ENCODE results near the gene FCGR2B.
"Not testable (repeated sequence)": the region's sequence is repeated elsewhere in the genome, so short reads cannot be mapped to it uniquely, and the experiment has no call there.

The FCGR2B gene

DNA sequence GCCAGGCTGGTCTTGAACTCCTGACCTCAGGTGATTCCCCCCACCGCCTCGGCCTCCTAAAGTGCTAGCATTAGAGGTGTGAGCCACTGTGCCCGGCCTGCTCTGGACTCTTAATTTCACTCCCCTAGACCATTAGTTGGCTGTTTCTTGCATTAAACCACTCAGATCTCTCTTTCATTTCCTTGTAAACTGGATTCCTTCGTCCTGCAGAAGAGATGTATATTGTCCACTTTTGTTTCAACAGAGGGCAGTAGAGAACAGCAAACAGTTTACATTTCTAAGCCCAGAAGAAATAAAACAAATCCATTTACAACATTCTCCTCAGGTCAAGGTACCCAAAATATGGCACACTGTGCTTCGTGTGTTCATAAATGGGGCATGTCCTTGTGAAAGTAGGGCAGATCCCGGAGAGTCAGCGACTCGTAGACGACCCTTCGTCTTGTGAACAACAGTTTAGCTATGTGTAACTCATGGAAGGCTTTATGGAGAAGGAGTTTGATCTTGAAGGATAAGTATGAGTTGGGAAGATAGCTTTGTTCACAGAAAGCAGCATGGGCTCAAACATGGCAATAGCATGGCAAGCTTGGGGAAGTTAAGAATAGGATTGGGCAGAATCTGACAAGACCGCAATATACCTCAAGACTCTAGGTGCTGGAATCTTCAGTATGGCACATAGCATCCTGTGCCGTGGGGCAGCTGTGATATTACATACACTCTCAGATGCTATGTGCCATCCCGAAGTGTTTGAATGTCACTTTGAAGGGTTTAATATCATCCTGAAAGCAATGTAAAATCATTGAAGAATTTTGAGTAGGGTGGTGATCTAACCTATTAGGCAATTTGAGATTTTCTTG lies 15.2 kb upstream of the FCGR2B start:
- not testable (repeated sequence) for DNase-seq (ENCODE audit: low read depth in 3 of 3)

DNA sequence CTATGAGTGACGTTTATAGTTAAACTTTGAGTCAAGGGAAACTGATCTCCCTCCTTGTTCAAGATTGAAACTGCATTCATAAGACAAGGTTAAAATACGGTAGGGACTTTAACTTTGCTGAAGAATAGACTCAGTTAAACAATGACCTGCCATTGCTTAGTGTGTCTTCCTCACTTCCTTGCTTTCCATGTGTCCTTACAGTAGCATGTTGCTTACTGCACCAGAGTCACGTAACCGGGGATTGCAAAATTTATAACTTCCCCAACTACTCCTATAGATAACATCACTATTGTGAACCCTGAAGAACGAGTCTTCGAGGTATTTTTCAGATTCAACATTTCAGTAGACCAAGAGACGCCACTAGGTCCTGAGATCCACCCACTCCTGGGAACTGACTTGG lies 9.4 kb upstream of the FCGR2B start:
- not testable (repeated sequence) for DNase-seq (ENCODE audit: low read depth in 3 of 3)

DNA sequence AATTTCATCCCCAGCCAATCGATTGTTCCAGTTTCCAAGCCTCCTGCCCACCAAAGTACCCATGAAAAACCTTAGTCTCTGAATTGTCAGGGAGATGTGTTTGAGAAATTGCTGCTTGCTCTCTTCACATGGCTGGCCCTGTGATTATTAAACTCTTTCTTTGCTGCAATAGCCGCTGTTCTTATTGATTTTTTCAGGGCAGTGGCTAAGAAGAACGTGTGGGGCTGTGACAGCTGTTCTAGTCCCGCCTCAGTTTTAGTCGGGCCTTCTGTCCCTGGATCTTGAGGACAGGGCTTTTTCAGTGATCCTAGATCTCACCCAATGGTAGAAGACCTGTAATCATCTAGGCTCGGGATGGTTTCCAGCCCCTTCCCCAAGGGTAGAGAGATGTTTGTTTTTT lies 9.0 kb upstream of the FCGR2B start:
- DNase-seq (ENCODE audit: low read depth in 3 of 3) = not testable (repeated sequence)

DNA sequence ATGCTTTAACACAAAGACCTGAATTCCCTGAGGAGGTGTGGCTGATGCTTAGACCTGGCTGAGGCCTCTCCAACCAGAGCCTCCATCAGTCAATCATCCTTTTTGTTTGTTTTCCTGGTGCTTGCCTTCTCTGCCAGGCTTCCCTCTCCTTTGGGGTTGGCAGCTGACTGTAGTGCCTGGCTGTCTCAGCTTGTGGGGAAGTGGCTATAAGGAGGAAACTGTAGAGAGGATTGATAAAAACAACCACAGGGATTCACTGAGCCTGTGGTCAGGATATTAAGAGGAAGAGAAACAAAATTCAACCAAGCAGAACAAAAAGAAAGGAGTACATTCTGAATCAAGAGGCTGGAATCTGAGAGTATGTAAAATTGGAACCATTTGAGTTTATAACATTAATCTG lies 4.4 kb upstream of the FCGR2B start:
- not testable (repeated sequence) for DNase-seq (ENCODE audit: low read depth in 3 of 3)

DNA sequence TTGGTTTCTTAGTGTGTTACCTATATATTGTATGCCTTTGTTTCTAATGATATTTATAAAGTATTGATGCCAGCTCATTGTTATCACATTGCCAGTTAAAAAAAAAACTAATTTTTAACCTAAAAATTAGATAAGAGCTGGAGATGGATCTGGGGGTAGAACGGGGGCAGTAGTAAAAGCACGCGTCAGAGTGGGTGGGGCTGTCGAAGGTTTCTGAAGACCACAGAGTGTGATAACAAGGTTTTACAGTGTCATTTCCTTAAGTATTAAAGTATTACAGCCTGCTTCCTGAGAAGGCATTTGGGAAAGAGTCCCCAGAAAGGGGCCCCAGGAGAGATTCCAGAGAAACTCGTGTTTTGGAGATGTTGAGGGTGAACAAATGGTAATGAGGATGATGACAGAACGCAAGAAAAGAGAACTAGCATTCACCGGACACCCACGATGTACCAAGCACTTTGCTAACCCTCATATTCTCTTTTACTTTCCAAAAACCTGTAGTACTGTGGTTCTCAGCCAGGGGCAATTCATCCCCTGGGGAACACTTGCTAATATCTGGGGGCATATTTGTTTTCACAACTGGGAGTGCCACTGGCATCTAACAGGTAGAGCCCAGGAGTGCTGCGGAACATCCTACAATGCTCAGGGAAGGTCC lies 1.2 kb upstream of the FCGR2B start:
- not testable (repeated sequence) for DNase-seq (ENCODE audit: low read depth in 3 of 3)

DNA sequence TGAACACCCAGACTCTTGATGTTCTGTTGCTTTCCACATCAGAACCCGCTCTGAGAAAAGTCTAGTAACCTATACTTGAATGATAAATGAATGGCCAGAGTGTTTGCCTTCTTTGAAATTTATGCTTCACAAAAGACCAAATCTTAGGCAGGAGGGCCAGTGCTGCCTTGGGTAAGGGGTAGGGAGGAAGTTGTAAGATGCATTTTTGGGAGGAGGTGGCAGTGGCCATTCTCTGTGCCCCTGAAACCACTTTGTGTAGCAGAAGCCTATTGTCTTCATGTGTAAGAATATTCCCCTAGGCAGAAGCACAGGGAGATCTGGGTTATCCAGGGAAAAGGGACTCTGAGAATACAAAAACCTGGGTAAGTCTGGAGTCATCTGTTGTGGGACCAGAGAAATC lies 626 bp downstream of the FCGR2B start:
- not testable (repeated sequence) for DNase-seq (ENCODE audit: low read depth in 3 of 3)

DNA sequence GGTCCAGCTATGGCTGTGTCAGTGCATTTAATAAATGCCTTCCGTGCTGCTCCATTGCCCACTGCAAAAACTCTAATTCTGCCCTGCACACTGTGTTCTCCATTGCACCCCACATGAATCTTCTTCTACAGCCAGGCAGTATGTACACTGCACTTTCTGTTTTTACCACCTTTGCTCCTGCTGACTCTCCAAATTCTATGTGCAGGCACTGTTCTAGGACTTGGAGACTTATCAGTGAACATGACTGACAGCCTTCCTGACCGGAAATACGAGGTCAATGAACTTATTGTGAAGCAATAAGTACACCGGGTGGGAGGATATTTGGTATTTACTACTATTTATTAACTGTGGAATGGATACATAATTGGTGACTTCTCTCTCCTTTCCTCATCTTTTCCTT lies 1.7 kb downstream of the FCGR2B start:
- DNase-seq (ENCODE audit: low read depth in 3 of 3) = not testable (repeated sequence)

DNA sequence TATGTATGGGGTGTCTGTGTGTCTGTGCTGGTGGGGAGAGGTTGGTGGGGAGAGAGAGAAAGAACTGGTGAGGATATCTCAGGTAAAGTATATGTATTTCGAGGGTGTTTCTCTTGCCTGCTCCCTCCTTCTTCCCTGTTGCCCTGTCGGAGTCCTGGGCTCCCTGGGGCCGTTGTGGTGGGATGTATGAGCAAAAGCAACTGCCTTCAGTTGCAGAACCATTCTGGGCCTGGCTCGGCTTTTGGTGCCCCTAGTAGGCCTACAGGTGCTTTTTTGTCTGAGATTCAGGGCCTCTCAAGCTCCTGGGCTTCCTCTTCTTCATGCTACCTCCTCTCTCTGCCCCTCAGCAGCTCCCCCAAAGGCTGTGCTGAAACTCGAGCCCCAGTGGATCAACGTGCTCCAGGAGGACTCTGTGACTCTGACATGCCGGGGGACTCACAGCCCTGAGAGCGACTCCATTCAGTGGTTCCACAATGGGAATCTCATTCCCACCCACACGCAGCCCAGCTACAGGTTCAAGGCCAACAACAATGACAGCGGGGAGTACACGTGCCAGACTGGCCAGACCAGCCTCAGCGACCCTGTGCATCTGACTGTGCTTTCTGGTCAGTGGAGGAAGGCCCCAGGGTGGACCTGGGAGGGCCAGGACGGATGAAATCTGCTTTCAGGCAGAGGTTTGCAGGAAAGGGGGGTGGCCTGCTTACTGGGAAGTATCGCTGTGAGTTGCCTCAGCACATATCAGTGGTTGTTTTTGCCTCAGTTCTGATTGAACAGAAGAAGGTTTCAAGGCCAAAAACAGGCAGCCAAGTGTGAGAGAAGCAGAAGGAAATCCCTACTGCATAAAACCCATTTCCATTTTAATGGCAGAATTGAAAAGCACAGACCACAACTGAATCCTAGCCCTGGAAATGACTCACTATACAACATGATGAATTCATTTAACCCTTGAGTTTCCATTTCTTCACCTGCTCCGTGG lies 8.4 kb downstream of the FCGR2B start:
- DNase-seq (ENCODE audit: low read depth in 3 of 3) = not testable (repeated sequence)

DNA sequence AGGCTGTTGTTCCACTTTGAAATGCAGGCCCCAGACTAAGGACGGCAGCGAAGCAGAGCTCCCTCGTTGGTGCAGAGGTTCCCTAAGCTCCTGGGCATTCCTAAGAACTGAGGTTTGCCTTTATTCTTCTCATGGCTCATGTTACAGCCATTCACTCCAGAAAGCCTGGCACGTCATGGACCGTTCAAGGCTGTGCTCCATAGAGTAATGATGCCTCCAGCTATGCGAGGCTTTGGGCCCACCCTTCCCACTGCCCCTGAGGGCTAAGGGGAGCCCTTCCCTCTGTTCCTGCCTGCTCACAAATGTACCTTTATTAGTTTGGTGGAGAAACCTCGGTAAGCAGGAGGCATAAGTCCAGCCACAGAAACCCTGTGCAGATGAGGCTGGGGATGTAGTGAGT lies 10.5 kb downstream of the FCGR2B start:
- not testable (repeated sequence) for DNase-seq (ENCODE audit: low read depth in 3 of 3)

DNA sequence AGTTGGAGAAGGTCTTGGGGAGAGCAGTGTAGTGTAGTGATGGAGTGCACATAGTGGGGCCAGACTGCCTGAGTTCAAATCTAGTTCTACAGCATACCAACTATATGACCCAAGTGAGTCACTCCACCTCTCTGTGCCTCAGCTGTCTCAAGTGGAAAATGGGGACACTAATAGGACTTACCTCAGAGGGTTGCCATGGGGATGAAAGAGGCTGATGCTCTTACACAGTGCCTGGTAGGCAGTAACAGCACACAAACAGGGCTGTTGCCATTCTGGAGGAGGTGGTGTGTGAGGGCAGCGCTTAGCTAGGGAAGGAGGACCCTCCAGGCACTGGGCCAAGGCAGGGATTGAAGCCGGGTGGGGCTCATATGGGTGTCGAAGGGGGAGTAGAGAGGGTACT lies 11.5 kb downstream of the FCGR2B start:
- not testable (repeated sequence) for DNase-seq (ENCODE audit: low read depth in 3 of 3)

DNA sequence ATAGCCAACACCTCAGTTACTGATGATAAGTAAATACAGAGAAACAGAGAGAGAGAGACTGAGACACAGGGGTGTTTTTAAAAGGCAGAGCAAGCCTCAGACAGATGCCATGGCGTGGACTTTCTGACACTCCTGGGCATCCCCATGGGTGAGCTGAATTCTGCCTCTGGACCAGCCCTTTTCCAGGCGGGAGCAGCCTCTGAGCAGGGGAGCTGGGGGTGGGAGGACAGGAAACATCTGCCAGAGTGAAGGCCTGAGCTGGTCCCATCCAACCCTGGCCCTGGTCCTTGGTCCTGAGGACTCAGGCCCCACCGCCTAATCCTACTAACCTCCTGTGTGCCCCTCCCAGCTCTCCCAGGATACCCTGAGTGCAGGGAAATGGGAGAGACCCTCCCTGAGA lies 12.0 kb downstream of the FCGR2B start:
- not testable (repeated sequence) for DNase-seq (ENCODE audit: low read depth in 3 of 3)

DNA sequence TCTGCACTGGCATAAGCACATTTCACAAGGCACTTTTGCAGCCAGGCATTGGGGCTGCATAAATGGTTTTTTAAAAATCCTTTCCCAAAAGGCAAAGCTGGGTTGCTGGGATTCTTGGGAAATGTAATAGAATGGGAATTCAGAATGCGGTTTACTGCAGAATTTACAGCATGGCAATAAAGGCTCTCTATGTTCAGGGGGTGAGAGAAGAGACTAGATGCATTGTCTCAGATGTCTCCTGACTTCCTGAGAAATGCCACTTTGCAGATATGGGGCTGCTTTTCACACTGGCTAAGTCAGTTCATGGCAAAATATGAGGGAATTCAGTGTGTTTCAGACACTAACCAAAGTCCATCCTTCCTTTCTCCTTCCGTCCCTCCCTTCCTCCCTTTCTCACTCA lies 13.5 kb downstream of the FCGR2B start:
- DNase-seq (ENCODE audit: low read depth in 3 of 3) = no peak

DNA sequence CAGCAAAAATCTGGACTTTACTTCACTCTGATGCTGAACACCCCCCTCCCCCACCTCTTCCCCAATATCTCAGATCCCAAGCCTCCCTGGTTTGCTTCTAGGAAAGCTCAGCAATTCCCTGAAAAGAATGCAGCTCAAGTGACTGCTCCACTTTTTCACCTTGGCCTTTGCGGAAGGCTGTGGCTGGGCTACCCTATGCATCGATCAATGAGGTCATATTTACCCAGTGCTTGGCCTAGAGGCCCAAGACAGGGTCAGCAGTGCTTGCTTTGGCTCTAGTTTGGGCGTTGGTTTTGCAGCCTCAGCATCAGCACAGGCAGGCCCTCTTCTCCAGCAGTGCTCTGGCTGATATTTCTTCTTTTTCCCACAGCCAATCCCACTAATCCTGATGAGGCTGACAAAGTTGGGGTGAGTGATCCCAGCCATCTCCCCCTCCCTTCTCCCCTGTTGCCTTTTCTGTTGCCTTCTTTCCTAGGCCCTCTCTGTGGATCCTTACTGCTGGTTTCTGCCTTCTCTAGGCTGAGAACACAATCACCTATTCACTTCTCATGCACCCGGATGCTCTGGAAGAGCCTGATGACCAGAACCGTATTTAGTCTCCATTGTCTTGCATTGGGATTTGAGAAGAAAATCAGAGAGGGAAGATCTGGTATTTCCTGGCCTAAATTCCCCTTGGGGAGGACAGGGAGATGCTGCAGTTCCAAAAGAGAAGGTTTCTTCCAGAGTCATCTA lies 14.2 kb downstream of the FCGR2B start:
- DNase-seq (ENCODE audit: low read depth in 3 of 3) = no peak

DNA sequence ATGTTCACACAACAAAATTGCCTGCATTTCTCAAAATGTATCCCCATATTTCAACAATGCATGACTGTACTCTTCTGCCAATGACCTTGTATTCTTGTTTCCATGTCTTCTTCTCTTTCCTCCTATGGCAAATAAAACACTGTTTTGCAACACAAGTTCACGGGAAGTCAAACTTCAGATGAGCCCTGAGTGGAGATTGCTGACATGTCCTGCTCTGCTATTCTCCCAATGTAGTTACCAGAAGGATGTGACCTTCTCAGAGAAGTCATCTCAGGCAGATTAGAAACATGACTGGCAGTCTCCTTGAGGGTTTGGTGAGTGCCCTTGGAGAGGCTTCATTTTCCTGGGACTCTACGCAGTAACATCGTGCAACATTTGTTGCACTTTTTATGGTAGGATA lies 15.6 kb downstream of the FCGR2B start:
- no peak for DNase-seq (ENCODE audit: low read depth in 3 of 3)

DNA sequence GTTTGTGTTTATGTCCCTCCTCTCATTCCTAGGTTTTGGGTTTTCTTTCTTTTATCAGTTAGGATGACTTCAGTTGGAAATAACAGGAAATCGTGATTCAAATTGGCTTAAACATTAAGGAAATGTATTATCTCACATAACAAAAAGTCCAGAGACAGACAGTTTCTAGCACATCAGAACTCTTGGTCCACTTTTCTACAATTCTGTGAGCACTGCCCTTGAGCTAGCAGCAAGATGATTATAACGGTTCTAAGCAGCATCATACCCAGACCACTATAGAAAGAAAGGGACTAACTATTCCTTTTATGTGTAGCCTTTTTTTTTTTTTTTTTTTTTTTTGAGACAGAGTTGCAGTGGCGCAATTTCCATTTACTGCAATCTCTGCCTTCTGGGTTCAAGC lies 18.9 kb downstream of the FCGR2B start:
- no peak for DNase-seq (ENCODE audit: low read depth in 3 of 3)

DNA sequence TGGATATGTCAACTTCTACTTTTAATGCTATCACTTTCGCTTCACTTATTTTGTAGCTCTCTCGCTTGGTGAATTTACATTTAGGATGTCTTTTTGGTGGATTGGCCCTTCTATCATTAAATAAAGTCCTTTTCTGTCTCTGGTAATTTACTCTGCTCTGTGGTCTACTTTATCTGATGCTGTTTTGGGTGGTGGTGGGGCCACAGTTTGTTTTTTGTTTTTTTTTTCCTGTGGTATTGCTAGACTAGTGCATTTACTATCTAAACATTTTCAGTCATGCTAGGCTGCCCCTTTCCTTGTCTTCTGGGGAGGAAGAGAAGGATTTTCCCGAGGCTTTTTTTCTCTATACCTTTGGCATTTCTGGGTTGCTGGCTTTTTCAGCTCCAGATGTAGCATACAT lies 26.0 kb downstream of the FCGR2B start:
- no peak for DNase-seq (ENCODE audit: low read depth in 3 of 3)

DNA sequence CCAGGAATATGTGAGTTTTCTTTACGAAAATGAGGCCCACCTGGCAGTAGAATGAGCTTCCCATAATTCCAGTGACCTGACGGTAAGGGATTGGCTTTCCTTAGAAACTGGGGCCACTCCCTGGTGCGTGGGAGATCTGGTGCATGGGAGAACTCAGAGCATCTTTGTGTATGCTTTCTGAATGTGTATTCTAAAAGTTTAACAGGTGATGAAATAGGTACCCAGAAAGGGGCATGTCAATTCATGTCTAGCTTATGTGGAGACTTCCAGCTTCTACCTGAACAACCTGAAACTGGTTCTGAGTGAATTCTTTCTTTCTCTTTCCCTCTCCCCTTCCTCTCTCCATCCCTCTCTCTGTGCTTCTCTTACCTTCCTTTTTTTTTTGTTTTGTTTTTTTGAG lies 28.9 kb downstream of the FCGR2B start:
- no peak for DNase-seq (ENCODE audit: low read depth in 3 of 3)

DNA sequence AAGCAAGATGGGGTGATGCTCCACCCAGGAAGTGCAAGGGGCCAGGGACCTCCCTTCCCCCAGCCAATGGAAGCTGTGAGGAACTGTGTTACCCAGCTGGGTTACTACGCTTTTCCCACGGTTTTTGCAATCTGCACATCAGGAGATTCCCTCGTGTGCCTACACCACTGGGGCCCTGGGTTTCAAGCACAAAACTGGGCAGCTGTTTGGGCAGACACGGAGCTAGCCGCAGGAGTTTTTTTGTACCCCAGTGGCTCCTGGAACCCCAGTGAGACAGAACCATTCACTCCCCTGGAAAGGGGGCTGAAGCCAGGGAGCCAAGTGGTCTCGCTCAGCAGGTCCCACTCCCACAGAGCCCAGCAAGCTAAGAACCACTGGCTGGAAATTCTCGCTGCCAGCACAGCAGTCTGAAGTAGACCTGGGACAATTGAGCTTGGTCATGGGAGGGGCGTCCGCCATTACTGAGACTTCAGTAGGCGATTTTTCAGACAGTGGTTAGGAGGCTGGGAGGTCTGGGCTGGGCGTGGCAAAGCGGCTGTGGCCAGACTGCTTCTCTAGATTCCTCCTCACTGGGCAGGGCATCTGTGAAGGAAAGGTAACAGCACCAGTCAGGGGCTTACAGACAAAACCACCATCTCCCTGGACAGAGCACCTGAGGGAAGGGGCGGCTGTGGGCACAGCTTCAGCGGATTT lies 30.2 kb downstream of the FCGR2B start:
- DNase-seq (ENCODE audit: low read depth in 3 of 3) = not testable (repeated sequence)

DNA sequence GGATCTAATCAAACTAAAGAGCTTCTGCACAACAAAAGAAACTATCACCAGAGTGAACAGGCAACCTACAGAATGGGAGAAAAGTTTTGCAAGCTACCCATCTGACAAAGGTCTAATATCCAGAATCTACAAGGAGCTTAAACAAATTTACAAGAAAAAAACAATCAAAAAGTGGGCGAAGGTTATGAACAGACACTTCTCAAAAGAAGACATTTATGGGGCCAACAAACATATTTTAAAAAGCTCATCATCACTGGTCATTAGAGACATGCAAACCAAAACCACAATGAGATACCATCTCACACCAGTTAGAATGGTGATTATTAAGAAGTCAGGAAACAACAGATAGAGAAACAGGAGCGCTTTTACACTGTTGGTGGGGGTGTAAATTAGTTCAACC lies 35.4 kb downstream of the FCGR2B start:
- not testable (repeated sequence) for DNase-seq (ENCODE audit: low read depth in 3 of 3)

DNA sequence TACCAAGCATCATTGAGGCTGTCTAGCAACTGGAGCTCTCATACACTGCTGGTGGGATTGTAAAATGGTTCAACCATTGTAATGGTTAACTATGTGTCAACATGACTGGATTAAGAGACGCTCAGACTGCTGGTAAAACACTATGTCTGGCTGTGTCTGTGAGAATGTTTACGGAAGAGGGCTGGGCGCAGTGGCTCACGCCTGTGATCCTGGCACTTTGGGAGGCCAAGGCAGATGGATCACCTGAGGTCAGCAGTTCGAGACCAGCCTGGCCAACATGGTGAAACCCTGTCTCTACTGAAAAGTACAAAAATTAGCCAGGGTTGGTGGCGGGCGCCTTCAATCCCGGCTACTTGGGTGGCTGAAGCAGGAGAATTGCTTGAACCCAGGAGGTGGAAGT lies 39.3 kb downstream of the FCGR2B start:
- DNase-seq (ENCODE audit: low read depth in 3 of 3) = no peak

DNA sequence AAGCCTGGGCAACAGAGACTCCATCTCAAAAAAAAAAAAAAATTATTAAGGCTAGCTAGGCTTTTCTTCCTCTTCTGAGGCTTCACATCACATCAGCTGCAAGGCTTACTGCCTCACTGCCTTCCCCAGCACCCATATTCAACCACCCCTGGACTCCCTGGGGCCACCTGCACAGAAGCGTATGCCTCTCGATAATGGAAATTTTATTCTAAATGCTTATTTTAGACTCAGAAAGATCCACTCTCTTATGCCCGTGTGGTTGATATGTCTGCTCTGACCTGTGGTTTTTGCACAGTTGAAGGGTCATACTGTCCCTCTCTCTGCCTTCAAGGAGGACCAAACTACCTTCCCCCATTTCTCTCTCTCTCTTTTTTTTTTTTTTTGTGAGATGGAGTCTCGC lies 42.6 kb downstream of the FCGR2B start:
- DNase-seq (ENCODE audit: low read depth in 3 of 3) = no peak

Measured in stimulated activated CD4-positive, alpha-beta T cell treated with anti-CD3 and anti-CD28 coated beads, TNF-alpha, amount 100 ng/mL, for 4 hours (primary cell).